HL-60 (cell line): Measurements from ENCODE around the gene SAFB.

ENCODE experiments used
- SPI1 ChIP-seq: IDR thresholded peaks from 2 replicates; pipeline ENCODE4 v1.6.1; 2012; ENCODE audit warnings: low read depth, mild to moderate bottlenecking, borderline replicate concordance
- TF ChIP-seq, protein P1 (sequence below): IDR thresholded peaks from 2 replicates; pipeline ENCODE4 v1.6.1; 2012; ENCODE audit warnings: low read depth; ENCODE audit not compliant: insufficient replicate concordance

- TF ChIP-seq SPI1: no peak
- TF ChIP-seq, protein P1, sequence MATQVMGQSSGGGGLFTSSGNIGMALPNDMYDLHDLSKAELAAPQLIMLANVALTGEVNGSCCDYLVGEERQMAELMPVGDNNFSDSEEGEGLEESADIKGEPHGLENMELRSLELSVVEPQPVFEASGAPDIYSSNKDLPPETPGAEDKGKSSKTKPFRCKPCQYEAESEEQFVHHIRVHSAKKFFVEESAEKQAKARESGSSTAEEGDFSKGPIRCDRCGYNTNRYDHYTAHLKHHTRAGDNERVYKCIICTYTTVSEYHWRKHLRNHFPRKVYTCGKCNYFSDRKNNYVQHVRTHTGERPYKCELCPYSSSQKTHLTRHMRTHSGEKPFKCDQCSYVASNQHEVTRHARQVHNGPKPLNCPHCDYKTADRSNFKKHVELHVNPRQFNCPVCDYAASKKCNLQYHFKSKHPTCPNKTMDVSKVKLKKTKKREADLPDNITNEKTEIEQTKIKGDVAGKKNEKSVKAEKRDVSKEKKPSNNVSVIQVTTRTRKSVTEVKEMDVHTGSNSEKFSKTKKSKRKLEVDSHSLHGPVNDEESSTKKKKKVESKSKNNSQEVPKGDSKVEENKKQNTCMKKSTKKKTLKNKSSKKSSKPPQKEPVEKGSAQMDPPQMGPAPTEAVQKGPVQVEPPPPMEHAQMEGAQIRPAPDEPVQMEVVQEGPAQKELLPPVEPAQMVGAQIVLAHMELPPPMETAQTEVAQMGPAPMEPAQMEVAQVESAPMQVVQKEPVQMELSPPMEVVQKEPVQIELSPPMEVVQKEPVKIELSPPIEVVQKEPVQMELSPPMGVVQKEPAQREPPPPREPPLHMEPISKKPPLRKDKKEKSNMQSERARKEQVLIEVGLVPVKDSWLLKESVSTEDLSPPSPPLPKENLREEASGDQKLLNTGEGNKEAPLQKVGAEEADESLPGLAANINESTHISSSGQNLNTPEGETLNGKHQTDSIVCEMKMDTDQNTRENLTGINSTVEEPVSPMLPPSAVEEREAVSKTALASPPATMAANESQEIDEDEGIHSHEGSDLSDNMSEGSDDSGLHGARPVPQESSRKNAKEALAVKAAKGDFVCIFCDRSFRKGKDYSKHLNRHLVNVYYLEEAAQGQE: no peak
These were observed 23.8 kb downstream of the SAFB start for GRCh38 chr19:5646703-5647102.
